Measurements from ENCODE around the gene CLDND2. TPM values are rescaled to one million over a fixed set of nuclear protein-coding genes. Genes with fewer than 3 reads are reported as not detected.

Gene CLDND2
- total RNA-seq, 1 donor from 2014 or later = 1.9 TPM

DNA sequence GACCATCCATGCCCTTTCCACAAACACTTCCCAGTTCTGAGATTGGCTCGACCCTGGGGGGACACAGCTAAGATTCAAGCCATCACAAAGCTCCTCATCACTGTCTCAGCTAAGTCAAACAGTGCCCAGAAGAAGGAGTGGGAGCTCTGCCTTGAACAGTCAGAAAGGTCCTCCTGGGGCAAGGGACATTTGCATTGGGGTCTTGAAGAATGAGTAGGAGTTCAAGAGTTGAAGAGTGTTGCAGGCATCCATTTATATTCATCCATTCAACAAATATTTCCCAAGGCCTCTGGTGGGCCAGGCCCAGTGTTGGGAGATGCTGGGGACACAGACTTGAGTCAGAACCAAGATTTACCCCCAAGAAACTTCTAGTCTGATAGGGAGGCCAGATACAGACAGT is 50.8 kb downstream of the CLDND2 start:
- ATAC-seq (no peak), DNase-seq (no peak)
- H3K27ac ChIP-seq = no peak overlapping the region
- H3K4me3 ChIP-seq = no peak overlapping the region
- H3K4me1 ChIP-seq = no peaks in the 10 kb centered on the region
- H3K36me3 ChIP-seq = no peaks in the 10 kb centered on the region
- no peaks in the 10 kb centered on the region for H3K27me3 ChIP-seq (ENCODE audit: low read depth)
- no peak for TF ChIP-seq CTCF (IDR thresholded peaks at IDR 0.05)
- no peaks in the 10 kb centered on the region for H3K9me3 ChIP-seq
- intact Hi-C loops (cut with DNase I) = no loop called here

GRCh38 chr19:51317376-51317775 is 51.4 kb downstream of the CLDND2 start:
- Histone ChIP-seq H3K4me1 (no peaks in the 10 kb centered on the region), H3K27me3 (ENCODE audit: low read depth) (peaks cover 5% of the 10 kb centered on the region), H3K4me3 (no peak overlapping the region), H3K36me3 (no peaks in the 10 kb centered on the region), H3K9me3 (no peaks in the 10 kb centered on the region), H3K27ac (no peak overlapping the region)
- intact Hi-C loops (cut with DNase I) = no loop called here
- ATAC-seq (no peak), DNase-seq (no peak)
- no peak for TF ChIP-seq CTCF (IDR thresholded peaks at IDR 0.05)

Other genes with a start within 250 kb of the CLDND2 start
- 24.8 TPM for gene SIGLEC9, start 244.1 kb downstream of the CLDND2 start, total RNA-seq
- 10.0 TPM for gene SIGLEC7, start 226.7 kb downstream of the CLDND2 start, total RNA-seq
- 32.0 TPM for gene CD33, start 143.9 kb downstream of the CLDND2 start, total RNA-seq
- not detected for gene SIGLECL1, start 117.9 kb downstream of the CLDND2 start, total RNA-seq
- gene IGLON5, start 57.4 kb downstream of the CLDND2 start, total RNA-seq = not detected
- gene VSIG10L, start 26.9 kb downstream of the CLDND2 start, total RNA-seq = 3.2 TPM
- gene ETFB, start 2.6 kb downstream of the CLDND2 start, total RNA-seq = 59.8 TPM
- gene NKG7, start 3.7 kb upstream of the CLDND2 start, total RNA-seq = 31.7 TPM
- not detected for gene LIM2, start 19.0 kb upstream of the CLDND2 start, total RNA-seq
- gene C19orf84, start 21.6 kb upstream of the CLDND2 start, total RNA-seq = not detected
- gene SIGLEC10, start 48.6 kb upstream of the CLDND2 start, total RNA-seq = 17.4 TPM
- gene SIGLEC8, start 89.5 kb upstream of the CLDND2 start, total RNA-seq = 3.0 TPM
- gene CEACAM18, start 109.5 kb upstream of the CLDND2 start, total RNA-seq = not detected
- 5.9 TPM for gene SIGLEC12, start 132.8 kb upstream of the CLDND2 start, total RNA-seq
- gene SIGLEC6, start 162.7 kb upstream of the CLDND2 start, total RNA-seq = 6.5 TPM
- gene ZNF175, start 202.3 kb upstream of the CLDND2 start, total RNA-seq = 17.1 TPM